ENCODE measurements around the gene GNAI2. TPM values are rescaled to one million over a fixed set of nuclear protein-coding genes. Genes with fewer than 3 reads are reported as not detected.
A peak's percentile ranks its signal among the peaks of the same experiment; 100 is the strongest.

Gene GNAI2
- total and polyA plus RNA-seq, 12 donors, result 107 to 270 (median 146) TPM

- no peak for DNase-seq
- Histone ChIP-seq H3K36me3 (peaks cover 0 to 6% (median 0%) of the 10 kb centered on the region in 9 donors), H3K27ac (no peak overlapping the region), H3K9me3 (no peaks in the 10 kb centered on the region), H3K4me3 (no peak overlapping the region), H3K27me3 (no peaks in the 10 kb centered on the region), H3K4me1 (peaks cover 0 to 14% (median 0%) of the 10 kb centered on the region in 9 donors)
- TF ChIP-seq CTCF (IDR thresholded peaks at IDR 0.05), result no peak
- intact Hi-C loops (cut with DNase I), result no loop called here
- no peak for ATAC-seq
- 90 to 96% methylated on average over 5 of the region's 5 CpGs for WGBS, 2 donors
These were observed 16.7 kb upstream of the GNAI2 start for GRCh38 chr3:50219285-50219684.

- Histone ChIP-seq H3K4me1 (peaks cover 0 to 14% (median 0%) of the 10 kb centered on the region in 9 donors), H3K36me3 (peaks cover 0 to 6% (median 0%) of the 10 kb centered on the region in 9 donors), H3K27me3 (no peaks in the 10 kb centered on the region), H3K27ac (no peak overlapping the region), H3K4me3 (no peak overlapping the region), H3K9me3 (no peaks in the 10 kb centered on the region)
- 48 to 50% methylated on average over 6 of the region's 6 CpGs for WGBS, 2 donors
- no peak for DNase-seq
- peak in 4 of 8 donors; percentile 31 to 48 (median 37) for ATAC-seq
- no peak for TF ChIP-seq CTCF (IDR thresholded peaks at IDR 0.05)
- intact Hi-C loops (cut with DNase I), result no loop called here
These were observed 15.9 kb upstream of the GNAI2 start for GRCh38 chr3:50220109-50220508.

- Histone ChIP-seq H3K36me3 (peaks cover 0 to 6% (median 0%) of the 10 kb centered on the region in 9 donors), H3K4me1 (peaks cover 0 to 14% (median 3%) of the 10 kb centered on the region in 9 donors), H3K9me3 (no peaks in the 10 kb centered on the region), H3K27me3 (no peaks in the 10 kb centered on the region), H3K27ac (no peak overlapping the region), H3K4me3 (no peak overlapping the region)
- 81 to 82% methylated on average over 4 of the region's 4 CpGs for WGBS, 2 donors
- DNase-seq (no peak), ATAC-seq (no peak)
- intact Hi-C loops (cut with DNase I), result no loop called here
- TF ChIP-seq CTCF (IDR thresholded peaks at IDR 0.05), result no peak
These were observed 15.0 kb upstream of the GNAI2 start for GRCh38 chr3:50221051-50221410.

GRCh38 chr3:50221411-50222168, 14.4 kb upstream of the GNAI2 start:
- Histone ChIP-seq H3K27ac (no peak overlapping the region), H3K4me1 (peaks cover 0 to 19% (median 9%) of the 10 kb centered on the region in 9 donors), H3K4me3 (no peak overlapping the region), H3K36me3 (peaks cover 0 to 6% (median 0%) of the 10 kb centered on the region in 9 donors), H3K9me3 (no peaks in the 10 kb centered on the region), H3K27me3 (no peaks in the 10 kb centered on the region)
- ATAC-seq (no peak), DNase-seq (no peak)
- 76 to 77% methylated on average over 12 of the region's 12 CpGs for WGBS, 2 donors
- TF ChIP-seq CTCF (IDR thresholded peaks at IDR 0.05), result no peak
- intact Hi-C loops (cut with DNase I), result no loop called here

Data from heart right ventricle (tissue), 16 donors.